CD4-positive, alpha-beta T cell treated with Interleukin-4 for 4 hours (primary cell): ENCODE results near the gene OSBPL5.

ENCODE experiments used
- DNase-seq: peaks from one replicate; pipeline ENCODE4 v3.0.0-alpha.2; 2020

The OSBPL5 gene

DNA sequence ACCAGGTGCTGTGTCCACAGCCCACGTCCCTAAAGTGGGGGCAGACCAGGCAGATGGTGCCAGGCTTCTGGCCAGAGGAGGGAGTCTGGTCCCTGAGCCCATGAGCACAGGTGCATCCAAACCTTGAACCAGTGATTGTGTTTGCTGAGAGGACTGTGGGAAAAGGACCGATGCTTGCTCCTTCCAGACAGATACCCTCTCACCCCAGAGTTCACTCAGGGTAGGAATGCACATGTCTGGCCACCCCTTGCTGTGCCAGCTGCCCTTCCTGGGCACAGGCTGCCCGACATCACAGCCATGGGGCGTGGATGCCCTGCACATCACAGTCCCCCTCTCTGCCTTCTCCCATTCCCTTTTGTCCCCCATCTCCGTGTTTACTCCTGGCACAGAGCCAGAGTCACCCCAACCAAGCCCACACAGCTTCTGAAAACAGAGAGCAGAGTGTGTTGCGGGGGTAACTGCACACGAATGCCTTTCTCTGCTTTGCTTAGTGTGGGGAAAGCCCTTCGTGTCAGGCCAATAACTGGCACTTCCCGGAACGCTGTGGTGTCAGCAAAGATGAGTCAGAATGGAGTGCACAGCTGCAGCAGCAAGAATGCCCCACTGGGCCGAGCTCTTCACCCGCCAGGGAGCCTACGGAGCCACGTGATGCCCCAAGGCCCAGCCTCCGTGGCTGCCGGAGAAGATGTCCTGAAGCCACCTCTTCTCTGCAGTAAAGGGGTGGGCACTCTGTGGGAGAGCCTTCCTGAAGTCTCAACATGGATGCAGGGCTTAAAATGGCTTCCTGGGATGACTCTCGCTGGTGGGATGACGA is 115.5 kb downstream of the OSBPL5 start:
- DNase-seq, result peak; percentile 87

DNA sequence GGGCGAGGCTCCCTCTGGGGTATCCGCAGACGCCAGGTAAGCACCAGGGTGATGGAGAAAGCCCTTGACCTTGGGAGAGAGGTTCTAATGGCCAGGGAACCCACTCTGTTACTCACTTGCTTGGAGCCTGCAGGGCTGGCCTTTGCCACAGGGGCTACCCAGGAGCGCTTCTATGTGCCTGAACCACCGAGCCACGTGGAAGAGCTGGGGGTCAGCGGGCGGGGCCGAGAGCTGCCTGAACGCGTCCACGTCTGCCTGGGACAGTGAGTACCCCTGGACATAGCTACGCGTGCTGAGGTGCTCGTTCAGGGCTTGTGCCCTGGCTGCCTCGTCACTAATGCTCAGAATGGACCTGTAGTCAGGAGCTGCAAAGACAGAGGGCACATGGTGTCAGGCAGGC is 117.5 kb downstream of the OSBPL5 start:
- DNase-seq, result no peak

DNA sequence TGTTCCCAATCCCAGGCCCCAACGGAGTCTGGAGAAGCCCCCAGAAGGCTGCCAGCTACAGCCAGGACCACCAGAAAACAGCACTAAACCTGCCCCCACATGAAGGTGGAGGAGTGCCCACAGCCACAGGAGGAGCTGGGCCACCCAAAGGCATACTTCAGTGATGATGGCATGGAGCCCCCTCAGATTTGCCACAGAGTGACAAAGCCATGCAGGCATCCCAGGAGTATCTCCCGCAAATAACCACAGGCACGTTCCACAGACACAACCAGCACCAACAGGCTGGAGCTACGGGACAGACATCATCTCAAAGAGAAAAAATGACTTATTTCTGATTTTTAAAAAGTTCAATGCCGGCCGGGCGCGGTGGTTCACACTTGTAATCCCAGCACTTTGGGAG is 118.5 kb downstream of the OSBPL5 start:
- DNase-seq, result no peak

DNA sequence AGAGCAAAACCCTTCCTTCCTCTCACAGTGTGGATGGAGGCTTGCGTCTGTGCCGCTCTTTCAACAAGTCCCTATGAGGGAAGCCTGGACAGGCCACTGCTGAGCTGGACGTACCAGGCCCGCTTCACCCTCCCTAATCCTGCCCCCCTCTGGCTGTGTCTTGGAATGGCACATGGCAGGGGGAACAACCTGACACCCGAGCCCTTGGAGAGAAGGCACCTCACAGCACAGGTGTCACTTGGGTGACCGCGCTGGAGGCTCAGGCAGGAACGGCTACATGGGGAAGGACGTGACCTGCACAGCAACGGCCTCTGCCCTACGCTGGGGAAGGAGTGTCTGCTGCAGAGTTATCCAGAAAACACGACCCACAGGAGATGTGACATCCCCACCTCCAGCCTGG is 118.9 kb downstream of the OSBPL5 start:
- no peak for DNase-seq

DNA sequence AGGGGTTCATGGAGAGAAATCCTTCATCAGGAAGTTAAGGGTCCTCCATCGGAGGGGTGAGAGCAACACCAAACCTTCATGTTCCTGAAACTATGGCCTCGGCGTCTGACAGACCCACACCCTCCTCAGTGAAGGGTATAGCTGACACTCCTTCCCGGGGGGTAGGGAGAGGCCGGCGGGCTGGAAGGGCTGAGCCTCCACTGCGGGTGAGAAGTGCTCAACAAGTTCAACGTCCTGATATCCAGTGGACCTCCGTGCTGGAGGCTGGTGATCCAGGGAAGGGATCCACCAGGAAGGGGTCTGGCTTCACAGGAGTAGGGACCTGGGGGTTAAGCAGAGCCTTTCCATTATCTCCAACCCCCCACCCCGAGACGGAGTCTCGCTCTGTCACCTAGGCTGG is 120.2 kb downstream of the OSBPL5 start:
- no peak for DNase-seq

DNA sequence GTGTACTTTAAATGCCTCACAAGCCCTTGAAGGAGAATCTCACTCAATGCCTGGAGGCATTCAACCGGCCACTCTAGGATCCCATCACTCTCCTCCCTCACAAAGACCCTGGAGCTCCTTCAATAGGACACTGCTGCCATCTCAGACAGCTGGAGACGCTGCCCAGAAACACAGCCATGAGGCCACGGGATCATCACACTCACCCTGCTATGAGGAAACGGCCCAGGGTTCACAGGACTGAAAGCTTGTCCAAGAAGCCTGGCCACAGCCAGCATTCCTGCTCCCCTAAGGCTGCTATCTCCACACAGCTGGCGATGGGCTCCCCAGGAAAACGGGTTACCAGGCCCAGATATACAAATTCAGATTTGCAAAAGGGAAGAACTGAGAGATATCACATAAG is 121.1 kb downstream of the OSBPL5 start:
- DNase-seq, result no peak

DNA sequence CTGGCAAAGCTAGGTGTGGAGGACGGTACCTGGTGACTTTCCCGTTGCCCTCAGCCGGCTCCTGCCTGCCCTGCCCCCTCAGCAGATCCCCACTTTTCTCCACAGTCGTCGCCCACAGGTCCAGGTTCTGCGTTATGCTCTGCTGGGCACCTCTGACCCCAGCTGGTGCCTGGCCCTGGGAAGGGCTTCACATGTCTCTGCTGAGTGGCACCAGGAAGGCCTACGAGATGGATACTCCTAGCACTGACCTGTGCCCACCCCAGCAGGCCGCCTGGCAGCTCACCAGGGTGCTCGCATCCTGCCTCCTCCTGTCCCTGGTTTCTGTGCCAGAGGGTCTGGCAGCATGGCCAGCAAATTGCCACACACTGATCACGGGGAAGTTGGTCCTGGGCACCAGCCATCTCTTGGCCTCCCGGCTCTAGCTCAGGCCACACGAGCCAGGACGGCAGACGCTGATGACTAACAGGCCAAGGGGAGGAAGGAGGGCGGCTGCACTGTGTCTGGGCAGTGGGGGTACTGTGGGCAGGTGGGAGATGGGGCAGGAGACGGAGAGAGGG is 121.7 kb downstream of the OSBPL5 start:
- no peak for DNase-seq

DNA sequence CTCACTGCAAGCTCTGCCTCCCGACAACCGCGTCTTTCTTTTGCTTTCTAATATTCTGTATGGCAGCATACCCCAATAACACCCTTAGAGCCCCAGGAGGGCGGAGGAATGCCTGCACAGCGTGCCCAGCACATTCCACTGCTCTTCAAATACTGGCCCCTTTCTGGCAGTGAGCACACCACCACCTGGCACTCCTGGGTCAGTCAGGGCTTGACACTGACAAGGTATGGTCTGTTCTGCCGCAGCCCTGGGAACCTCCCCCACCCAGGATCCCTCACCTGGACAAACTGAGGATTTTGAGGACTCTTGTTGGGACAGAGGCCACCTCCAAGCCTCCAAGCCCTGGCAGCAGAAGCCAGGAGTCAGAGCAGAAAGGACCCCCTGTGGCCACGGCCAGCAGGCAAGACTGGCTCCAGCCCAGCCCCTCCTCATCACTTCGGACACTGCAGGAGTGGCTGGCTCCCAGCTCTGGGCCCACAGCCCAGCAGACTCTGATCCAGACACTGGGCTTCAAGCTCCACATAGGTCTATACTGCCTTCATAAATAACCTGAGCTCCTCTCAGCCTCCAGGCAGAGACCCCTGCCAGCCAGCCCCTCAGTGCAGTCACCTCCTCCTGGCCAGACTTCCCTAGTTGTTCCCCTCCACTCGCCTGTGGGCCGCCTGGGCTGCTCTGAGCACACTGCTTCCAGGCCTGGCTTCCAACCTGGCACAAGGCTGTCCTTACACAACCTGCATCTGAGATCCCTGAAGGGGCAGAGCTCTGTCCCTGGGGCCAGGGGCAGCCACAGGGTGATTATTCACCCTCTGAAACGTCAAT is 122.4 kb downstream of the OSBPL5 start:
- no peak for DNase-seq

DNA sequence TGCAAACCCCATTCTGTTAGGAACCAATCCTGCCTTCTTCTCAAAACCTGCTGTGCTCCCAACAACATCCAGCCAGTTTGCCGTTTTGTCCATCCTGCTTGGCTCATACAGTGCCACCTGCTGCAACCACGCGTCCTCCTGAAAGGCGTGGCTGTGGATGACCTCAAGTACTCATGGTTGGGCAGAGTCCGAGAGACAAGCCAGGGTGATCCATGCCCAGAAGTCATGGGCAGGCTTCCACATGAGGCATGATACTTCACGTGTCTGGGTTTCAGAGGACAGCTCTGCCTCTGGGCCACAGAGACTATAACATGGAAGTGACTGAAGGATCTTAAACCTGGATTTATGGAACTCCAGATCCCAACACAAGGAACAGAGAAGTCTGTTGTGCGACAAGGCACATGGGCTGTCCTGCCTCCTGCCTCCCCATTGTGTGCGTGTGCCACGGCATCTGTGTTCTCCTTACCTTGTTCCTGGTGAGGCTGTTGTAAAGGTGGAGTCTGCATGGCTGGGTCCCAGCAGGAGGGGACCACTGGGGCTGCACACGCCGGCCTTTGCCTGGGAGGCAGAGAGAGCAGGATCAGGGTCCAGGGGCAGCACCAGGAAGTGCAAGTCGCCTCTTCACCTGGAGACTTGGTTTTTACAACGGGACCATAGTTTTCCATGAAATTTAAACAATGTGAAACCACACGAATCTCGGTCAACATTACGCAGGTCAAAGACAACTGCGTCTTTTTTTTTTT is 123.2 kb downstream of the OSBPL5 start:
- no peak for DNase-seq

DNA sequence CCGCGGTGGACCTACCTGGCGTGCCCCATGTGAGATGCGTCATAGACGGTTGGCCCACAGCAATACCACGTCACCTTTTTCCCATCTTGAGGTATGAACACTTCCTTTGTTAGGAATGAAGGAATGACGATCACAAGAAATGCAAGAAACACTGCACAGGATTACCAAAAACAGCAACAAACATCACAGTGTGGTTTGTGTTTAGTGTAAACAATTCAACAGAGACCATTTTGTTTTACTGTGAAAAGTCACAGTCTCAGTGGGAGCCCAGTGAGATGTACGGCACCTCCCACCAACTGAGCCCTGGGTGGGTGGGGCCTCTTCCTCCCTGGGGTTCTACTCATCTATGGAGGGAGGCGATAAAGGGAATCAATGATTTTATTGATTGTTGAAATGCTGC is 124.2 kb downstream of the OSBPL5 start:
- DNase-seq, result no peak

DNA sequence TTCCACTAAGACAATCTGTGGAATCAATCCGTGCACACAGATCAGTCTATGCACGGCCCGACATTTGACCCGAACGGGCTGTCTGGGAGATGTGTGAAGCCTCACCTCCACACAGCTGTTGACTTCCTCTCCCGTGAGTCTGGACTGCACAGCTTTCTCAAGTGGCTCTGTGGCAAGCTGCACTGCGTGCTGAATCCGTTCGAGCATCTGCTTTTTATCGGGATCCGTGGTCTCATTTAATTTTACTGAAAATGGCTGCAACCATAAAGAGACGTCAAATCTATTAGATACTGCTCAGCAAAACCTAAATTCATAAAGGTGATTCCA is 127.2 kb downstream of the OSBPL5 start:
- no peak for DNase-seq
